Caco-2 (cell line): ENCODE measurements around the gene KRT77. TPM values are rescaled to one million over a fixed set of nuclear protein-coding genes. Genes with fewer than 3 reads are reported as not detected.

ENCODE experiments used
- BruUV-seq: library from RNA; stranded (reverse); fragments of 400-500 nt; replicated peaks from 2 replicates; lab custom pipeline; 2021; lab: Mats Ljungman, UMichigan
- CTCF ChIA-PET: fragments of 300-600 bp; sonication (Branson Sonifier 250); formaldehyde crosslinking; loops from one replicate; lab custom pipeline; 2022; ENCODE audit warnings: antibody characterized with exemption; lab: Charles Lee
- POLR2A ChIA-PET: fragments of 300-600 bp; sonication (Branson Sonifier 250); formaldehyde crosslinking; loops from one replicate; lab custom pipeline; 2022; ENCODE audit warnings: antibody characterized with exemption; lab: Charles Lee
- DNase-seq, 2 experiments: peaks; one replicate each; pipeline versions ENCODE4 v3.0.0 to v3.0.0-alpha.2; 2020 to 2022
- H3K27me3 ChIP-seq: replicated peaks from 2 replicates; pipeline ENCODE4 v1.6.0; 2011; ENCODE audit warnings: low read length; ENCODE audit not compliant: control insufficient read depth, insufficient read depth
- H3K36me3 ChIP-seq: 2 replicates; pipeline ENCODE4 v1.5.1; 2011; ENCODE audit warnings: low read length; ENCODE audit not compliant: control insufficient read depth, insufficient read depth
- H3K4me1 ChIP-seq: fragments of 250-450 bp; sonication (Bioruptor Pico); 2 replicates; pipeline ENCODE4 v1.5.1; 2020; ENCODE audit warnings: mild to moderate bottlenecking
- H3K4me3 ChIP-seq: 2 replicates; pipeline ENCODE4 v1.5.1; 2011; ENCODE audit warnings: low read depth, mild to moderate bottlenecking, control low read depth, low read length
- H3K9me3 ChIP-seq: fragments of 250-450 bp; sonication (Bioruptor Pico); 2 replicates; pipeline ENCODE4 v1.5.1; 2020; ENCODE audit warnings: mild to moderate bottlenecking, moderate library complexity
- H3K27ac Mint-ChIP-seq: one replicate; pipeline ENCODE4 v1.8.0; 2022; ENCODE audit warnings: mixed read lengths; ENCODE audit not compliant: unreplicated experiment
- H3K27me3 Mint-ChIP-seq: one replicate; pipeline ENCODE4 v1.8.0; 2022; ENCODE audit warnings: mixed read lengths; ENCODE audit not compliant: insufficient read depth, unreplicated experiment
- H3K36me3 Mint-ChIP-seq: one replicate; pipeline ENCODE4 v1.8.0; 2022; ENCODE audit warnings: mild to moderate bottlenecking, mixed read lengths; ENCODE audit not compliant: insufficient read depth, unreplicated experiment
- H3K4me1 Mint-ChIP-seq: one replicate; pipeline ENCODE4 v1.8.0; 2022; ENCODE audit warnings: low read depth, mixed read lengths; ENCODE audit not compliant: unreplicated experiment
- H3K4me3 Mint-ChIP-seq: one replicate; pipeline ENCODE4 v1.8.0; 2022; ENCODE audit warnings: mild to moderate bottlenecking, moderate library complexity, mixed read lengths; ENCODE audit not compliant: unreplicated experiment
- H3K9me3 Mint-ChIP-seq: one replicate; pipeline ENCODE4 v1.8.0; 2022; ENCODE audit warnings: mixed read lengths; ENCODE audit not compliant: unreplicated experiment
- intact Hi-C: fragments of 100-400 bp; cut with micrococcal nuclease; formaldehyde crosslinking; loops from one replicate; pipeline ENCODE4 v1.10.0; 2022; ENCODE audit not compliant: unreplicated experiment
- total RNA-seq: library from RNA; stranded (reverse); gene quantifications from 2 replicates; pipeline ENCODE4 v1.2.3, GENCODE V29; 2022
- TF ChIP-seq, protein P1 (sequence below), 2 experiments: fragments of 200-600 bp in 1 of 2; IDR thresholded peaks; 1 replicate in 1 of 2; 2 replicates in 1 of 2; pipeline versions ENCODE4 v1.5.1 to v1.8.0; 2011 to 2022; ENCODE audit warnings: antibody characterized with exemption in 1 of 2, control low read depth in 1 of 2, inconsistent platforms in 1 of 2, low read depth in 1 of 2, low read length in 1 of 2, mild to moderate bottlenecking in 1 of 2, moderate library complexity in 1 of 2; ENCODE audit not compliant: insufficient read depth in 1 of 2, severe bottlenecking in 1 of 2, unreplicated experiment in 1 of 2

KRT77 gene
- total RNA-seq, 1 experiment from 2014 or later: not detected

DNA sequence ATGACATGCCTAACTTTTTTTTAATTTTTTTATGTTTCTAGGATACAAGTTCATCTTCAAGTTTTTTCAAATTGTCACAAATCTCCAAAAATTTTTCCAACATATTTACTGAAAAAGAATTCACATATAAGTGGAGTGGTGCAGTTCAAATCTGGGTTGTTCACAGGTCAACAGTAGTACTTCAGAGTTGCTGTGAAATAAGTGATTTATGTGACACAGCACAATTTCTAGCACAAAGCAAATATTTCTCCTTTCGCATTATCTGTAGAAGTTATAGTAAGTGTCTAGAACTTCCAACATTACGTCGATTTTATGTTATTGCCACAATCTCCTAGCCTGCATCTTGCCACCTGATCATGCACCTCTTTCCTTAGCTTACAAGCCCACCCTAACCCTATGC is 41.7 kb downstream of the KRT77 start:
- no peak overlapping the region for H3K27ac Mint-ChIP-seq
- no peaks in the 10 kb centered on the region for H3K36me3 Mint-ChIP-seq
- H3K9me3 Mint-ChIP-seq: no peaks in the 10 kb centered on the region
- DNase-seq: no peak
- TF ChIP-seq, protein P1, sequence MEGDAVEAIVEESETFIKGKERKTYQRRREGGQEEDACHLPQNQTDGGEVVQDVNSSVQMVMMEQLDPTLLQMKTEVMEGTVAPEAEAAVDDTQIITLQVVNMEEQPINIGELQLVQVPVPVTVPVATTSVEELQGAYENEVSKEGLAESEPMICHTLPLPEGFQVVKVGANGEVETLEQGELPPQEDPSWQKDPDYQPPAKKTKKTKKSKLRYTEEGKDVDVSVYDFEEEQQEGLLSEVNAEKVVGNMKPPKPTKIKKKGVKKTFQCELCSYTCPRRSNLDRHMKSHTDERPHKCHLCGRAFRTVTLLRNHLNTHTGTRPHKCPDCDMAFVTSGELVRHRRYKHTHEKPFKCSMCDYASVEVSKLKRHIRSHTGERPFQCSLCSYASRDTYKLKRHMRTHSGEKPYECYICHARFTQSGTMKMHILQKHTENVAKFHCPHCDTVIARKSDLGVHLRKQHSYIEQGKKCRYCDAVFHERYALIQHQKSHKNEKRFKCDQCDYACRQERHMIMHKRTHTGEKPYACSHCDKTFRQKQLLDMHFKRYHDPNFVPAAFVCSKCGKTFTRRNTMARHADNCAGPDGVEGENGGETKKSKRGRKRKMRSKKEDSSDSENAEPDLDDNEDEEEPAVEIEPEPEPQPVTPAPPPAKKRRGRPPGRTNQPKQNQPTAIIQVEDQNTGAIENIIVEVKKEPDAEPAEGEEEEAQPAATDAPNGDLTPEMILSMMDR (IDR thresholded peaks at IDR 0.05; ENCODE audit: insufficient read depth in 1 of 2, low read depth in 1 of 2, low read length in 1 of 2, severe bottlenecking in 1 of 2, unreplicated experiment in 1 of 2): no peak
- BruUV-seq: no TSS peak
- intact Hi-C loops: no loop called here
- H3K36me3 ChIP-seq: no peaks in the 10 kb centered on the region
- CTCF ChIA-PET: no interaction called here
- H3K9me3 ChIP-seq: no peaks in the 10 kb centered on the region
- no peaks in the 10 kb centered on the region for H3K4me1 ChIP-seq
- POLR2A ChIA-PET: no interaction called here
- H3K4me1 Mint-ChIP-seq: no peaks in the 10 kb centered on the region
- no peak overlapping the region for H3K4me3 Mint-ChIP-seq
- H3K27me3 Mint-ChIP-seq: peaks cover 28% of the 10 kb centered on the region
- no peaks in the 10 kb centered on the region; the same call in none of the 2 replicates for H3K27me3 ChIP-seq
- no peak overlapping the region for H3K4me3 ChIP-seq

DNA sequence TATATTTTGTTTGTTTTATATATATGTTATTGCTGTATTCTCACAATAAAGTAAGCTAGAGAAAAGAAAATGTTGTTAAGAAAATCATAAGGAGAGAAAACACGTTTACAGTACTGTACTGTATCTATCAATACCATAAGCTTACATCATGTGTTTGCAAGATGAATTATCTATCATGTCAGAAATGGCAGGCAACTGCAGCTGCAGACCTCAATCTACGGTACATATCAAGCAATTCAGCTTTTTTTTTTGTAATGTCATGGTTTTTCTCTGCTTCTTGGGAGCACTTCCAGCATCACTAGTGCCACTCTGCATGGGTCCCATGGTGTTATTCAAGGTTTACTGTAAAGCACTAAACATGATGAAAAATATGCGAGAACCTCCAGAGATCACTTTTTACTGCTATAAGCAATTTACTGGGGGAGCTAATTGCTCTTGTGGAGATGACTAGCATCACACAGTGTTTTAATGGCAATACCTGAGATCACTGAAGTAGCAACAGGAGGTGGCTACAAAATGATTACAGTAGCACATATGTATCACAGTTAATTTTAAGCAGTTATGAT is 42.3 kb downstream of the KRT77 start:
- Mint-ChIP-seq H3K27me3 (peaks cover 31% of the 10 kb centered on the region), H3K4me3 (no peak overlapping the region), H3K9me3 (no peaks in the 10 kb centered on the region), H3K4me1 (no peaks in the 10 kb centered on the region), H3K27ac (no peak overlapping the region), H3K36me3 (no peaks in the 10 kb centered on the region)
- POLR2A ChIA-PET: no interaction called here
- intact Hi-C loops: no loop called here
- Histone ChIP-seq H3K4me1 (no peaks in the 10 kb centered on the region), H3K4me3 (no peak overlapping the region), H3K36me3 (no peaks in the 10 kb centered on the region), H3K27me3 (no peaks in the 10 kb centered on the region; the same call in none of the 2 replicates), H3K9me3 (no peaks in the 10 kb centered on the region)
- TF ChIP-seq, protein P1 (IDR thresholded peaks at IDR 0.05; ENCODE audit: insufficient read depth in 1 of 2, low read depth in 1 of 2, low read length in 1 of 2, severe bottlenecking in 1 of 2, unreplicated experiment in 1 of 2): no peak
- no peak for DNase-seq
- no TSS peak for BruUV-seq
- CTCF ChIA-PET: interaction anchor here (0.6 kb wide), 1 partner anchor 182 kb away, joined by 3 read pairs; no protein-coding TSS in a partner anchor

DNA sequence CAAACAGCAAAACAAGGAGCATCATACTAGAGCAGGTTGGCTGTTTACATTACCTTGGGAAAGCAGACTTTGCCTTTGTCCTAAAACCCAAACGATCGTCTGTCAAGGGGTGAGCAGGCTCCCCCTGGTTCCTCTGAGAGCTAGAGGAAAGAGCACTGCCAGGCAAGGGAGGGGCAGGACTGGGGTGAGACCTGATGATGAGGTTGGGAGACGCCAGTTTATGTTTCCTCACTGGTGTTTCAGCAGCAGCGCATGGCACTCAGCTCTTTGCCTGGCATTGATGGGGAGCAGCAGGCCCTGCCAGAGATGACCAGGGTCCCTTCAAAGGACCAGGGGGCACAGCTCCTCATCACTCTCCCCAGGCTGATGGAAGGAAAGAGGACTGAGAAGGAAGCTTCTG is 43.4 kb downstream of the KRT77 start:
- no peak overlapping the region for H3K4me3 ChIP-seq
- POLR2A ChIA-PET: no interaction called here
- H3K27me3 Mint-ChIP-seq: peaks cover 29% of the 10 kb centered on the region

More for the DNA sequence above, 43.4 kb downstream of the KRT77 start:
- intact Hi-C loops: no loop called here
- no peaks in the 10 kb centered on the region; the same call in none of the 2 replicates for H3K27me3 ChIP-seq
- no peaks in the 10 kb centered on the region for H3K9me3 ChIP-seq
- no peaks in the 10 kb centered on the region for H3K36me3 ChIP-seq
- Mint-ChIP-seq H3K4me1 (no peaks in the 10 kb centered on the region), H3K4me3 (no peak overlapping the region), H3K36me3 (no peaks in the 10 kb centered on the region), H3K27ac (no peak overlapping the region), H3K9me3 (no peaks in the 10 kb centered on the region)
- TF ChIP-seq, protein P1 (IDR thresholded peaks at IDR 0.05; ENCODE audit: insufficient read depth in 1 of 2, low read depth in 1 of 2, low read length in 1 of 2, severe bottlenecking in 1 of 2, unreplicated experiment in 1 of 2): no peak
- DNase-seq: no peak
- CTCF ChIA-PET: no interaction called here
- BruUV-seq: no TSS peak
- no peaks in the 10 kb centered on the region for H3K4me1 ChIP-seq
